ENCODE data around the gene DISC1. TPM values are rescaled to one million over a fixed set of nuclear protein-coding genes. Genes with fewer than 3 reads are reported as not detected.

The DISC1 gene
- total RNA-seq, 2 donors from 2014 or later, result 6.7 to 9.3 TPM

GRCh38 chr1:231866392-231867331, 240.1 kb downstream of the DISC1 start:
- no peak for TF ChIP-seq POLR2AphosphoS5 (IDR thresholded peaks at IDR 0.05)
- TF ChIP-seq CTCF (IDR thresholded peaks at IDR 0.05), result peak; percentile 68 to 88 (median 81)
- TF ChIP-seq POLR2A (IDR thresholded peaks at IDR 0.05), result no peak
- Histone ChIP-seq H3K36me3 (no peaks in the 10 kb centered on the region), H3K4me1 (replicated peaks) (no peaks in the 10 kb centered on the region), H3K9me3 (no peaks in the 10 kb centered on the region), H3K27ac (no peak overlapping the region), H3K4me3 (no peak overlapping the region), H3K27me3 (replicated peaks; ENCODE audit: insufficient read depth) (no peaks in the 10 kb centered on the region)
- DNase-seq (ENCODE audit: low spot score), result peak; percentile 48
- WGBS, result 35% methylated on average over 18 of the region's 18 CpGs
- intact Hi-C loops (cut with DNase I), result loop anchor here (5.0 to 10.0 kb wide), 2 partner anchors 761 to 1378 kb away; no protein-coding TSS in a partner anchor

DNA sequence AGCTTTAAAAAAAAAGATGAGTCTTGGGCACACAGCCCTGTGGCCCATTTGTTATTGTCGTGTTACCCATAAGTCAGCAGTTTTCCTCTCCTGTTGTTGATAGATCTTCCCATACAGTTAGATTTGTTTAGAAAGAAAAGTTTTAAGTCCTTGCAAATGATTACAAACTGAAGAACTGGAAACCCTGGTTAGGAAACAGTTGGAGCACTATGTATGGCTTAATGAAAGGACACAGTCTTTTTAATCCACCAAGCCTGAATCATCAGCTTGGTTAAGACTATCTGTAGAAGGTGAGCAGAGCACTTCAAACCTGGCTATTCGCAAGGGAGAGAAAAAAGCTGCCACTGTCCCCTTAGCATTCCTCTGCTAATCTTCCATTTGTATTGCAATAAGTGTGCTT, 241.0 kb downstream of the DISC1 start:
- Histone ChIP-seq H3K4me1 (replicated peaks) (no peaks in the 10 kb centered on the region), H3K9me3 (no peaks in the 10 kb centered on the region), H3K27me3 (replicated peaks; ENCODE audit: insufficient read depth) (no peaks in the 10 kb centered on the region), H3K36me3 (no peaks in the 10 kb centered on the region), H3K4me3 (no peak overlapping the region), H3K27ac (no peak overlapping the region)
- TF ChIP-seq POLR2AphosphoS5 (IDR thresholded peaks at IDR 0.05) (no peak), POLR2A (IDR thresholded peaks at IDR 0.05) (no peak), CTCF (IDR thresholded peaks at IDR 0.05) (no peak)
- DNase-seq (ENCODE audit: low spot score), result no peak
- intact Hi-C loops (cut with DNase I), result loop anchor here (5.0 to 10.0 kb wide), 2 partner anchors 760 to 1377 kb away; no protein-coding TSS in a partner anchor
- WGBS, result 27% methylated on average over 2 of the region's 2 CpGs

GRCh38 chr1:231869364-231869763, 242.8 kb downstream of the DISC1 start:
- no peaks in the 10 kb centered on the region for H3K4me1 ChIP-seq (replicated peaks)
- intact Hi-C loops (cut with DNase I), result loop anchor here (5.0 to 10.0 kb wide), 2 partner anchors 758 to 1375 kb away; no protein-coding TSS in a partner anchor
- H3K4me3 ChIP-seq, result no peak overlapping the region
- no peaks in the 10 kb centered on the region for H3K36me3 ChIP-seq
- no peak for DNase-seq (ENCODE audit: low spot score)
- no peaks in the 10 kb centered on the region for H3K27me3 ChIP-seq (replicated peaks; ENCODE audit: insufficient read depth)
- TF ChIP-seq POLR2AphosphoS5 (IDR thresholded peaks at IDR 0.05), result no peak
- TF ChIP-seq POLR2A (IDR thresholded peaks at IDR 0.05), result no peak
- TF ChIP-seq CTCF (IDR thresholded peaks at IDR 0.05), result no peak
- 87% methylated on average over 2 of the region's 2 CpGs for WGBS
- H3K9me3 ChIP-seq, result no peaks in the 10 kb centered on the region
- H3K27ac ChIP-seq, result no peak overlapping the region

- Histone ChIP-seq H3K36me3 (no peaks in the 10 kb centered on the region), H3K27ac (no peak overlapping the region), H3K27me3 (replicated peaks; ENCODE audit: insufficient read depth) (no peaks in the 10 kb centered on the region), H3K4me1 (replicated peaks) (no peaks in the 10 kb centered on the region), H3K4me3 (no peak overlapping the region), H3K9me3 (no peaks in the 10 kb centered on the region)
- WGBS, result 96% methylated on average over 6 of the region's 6 CpGs
- intact Hi-C loops (cut with DNase I), result no loop called here
- DNase-seq (ENCODE audit: low spot score), result no peak
- TF ChIP-seq POLR2A (IDR thresholded peaks at IDR 0.05) (no peak), CTCF (IDR thresholded peaks at IDR 0.05) (no peak), POLR2AphosphoS5 (IDR thresholded peaks at IDR 0.05) (no peak)
Measured at GRCh38 chr1:231871471-231871870, 244.9 kb downstream of the DISC1 start.
